Neural cell (in vitro differentiated cells): ENCODE results near the gene CELSR1. TPM values are rescaled to one million over a fixed set of nuclear protein-coding genes. Genes with fewer than 3 reads are reported as not detected.

Experiments used
- H2AFZ ChIP-seq: fragments of 200-600, 300-800 bp; sonication (generic), shearing (Covaris generic); 2 replicates; pipeline ENCODE4 v1.6.0; 2014; ENCODE audit warnings: low read depth, mild to moderate bottlenecking, antibody characterized with exemption, low read length, moderate library complexity
- H3F3A ChIP-seq: fragments of 200-600 bp; shearing (Covaris generic); 2 replicates; pipeline ENCODE4 v1.6.1; 2016; ENCODE audit warnings: mild to moderate bottlenecking, moderate library complexity, mixed read lengths, antibody characterized with exemption, low read length; ENCODE audit not compliant: insufficient read depth, poor library complexity, severe bottlenecking
- H3K27ac ChIP-seq: fragments of 200-600, 300-800 bp; sonication (generic), shearing (Covaris generic); 2 replicates; pipeline ENCODE4 v1.5.1; 2014; ENCODE audit warnings: mild to moderate bottlenecking, low read length, moderate library complexity
- H3K27me3 ChIP-seq: fragments of 300-800, 200-600 bp; sonication (generic), shearing (Covaris generic); 2 replicates; pipeline ENCODE4 v1.6.0; 2014; ENCODE audit warnings: mild to moderate bottlenecking, low read depth, low read length, moderate library complexity; ENCODE audit not compliant: insufficient read depth
- H3K36me3 ChIP-seq: fragments of 300-800, 200-600 bp; sonication (generic), shearing (Covaris generic); 2 replicates; pipeline ENCODE4 v1.5.1; 2014; ENCODE audit warnings: mild to moderate bottlenecking, antibody characterized with exemption, low read length, moderate library complexity; ENCODE audit not compliant: insufficient read depth
- H3K4me2 ChIP-seq: fragments of 300-800, 200-600 bp; sonication (generic), shearing (Covaris generic); 2 replicates; pipeline ENCODE4 v1.6.0; 2014; ENCODE audit warnings: mild to moderate bottlenecking, low read length
- H3K4me3 ChIP-seq: fragments of 300-800, 200-600 bp; sonication (generic), shearing (Covaris generic); 2 replicates; pipeline ENCODE4 v1.5.1; 2014; ENCODE audit warnings: mild to moderate bottlenecking, low read length, moderate library complexity
- H3K79me2 ChIP-seq: fragments of 200-600 bp; shearing (Covaris generic); replicated peaks from 2 replicates; pipeline ENCODE4 v1.6.0; 2014; ENCODE audit warnings: mild to moderate bottlenecking, low read length, moderate library complexity; ENCODE audit not compliant: insufficient read depth
- H3K9ac ChIP-seq: fragments of 300-800, 200-600 bp; sonication (generic), shearing (Covaris generic); 2 replicates; pipeline ENCODE4 v1.6.1; 2016; ENCODE audit warnings: mild to moderate bottlenecking, low read length, mixed read lengths
- H3K9me2 ChIP-seq: fragments of 200-600 bp; shearing (Covaris generic); 2 replicates; pipeline ENCODE4 v1.6.1; 2016; ENCODE audit warnings: mild to moderate bottlenecking, low read length, mixed read lengths; ENCODE audit not compliant: insufficient read depth
- H3K9me3 ChIP-seq: fragments of 200-600, 300-800 bp; sonication (generic), shearing (Covaris generic); 2 replicates; pipeline ENCODE4 v1.6.1; 2016; ENCODE audit warnings: mild to moderate bottlenecking, mixed run types, low read length, moderate library complexity, mixed read lengths
- H4K20me1 ChIP-seq: fragments of 200-600 bp; shearing (Covaris generic); 2 replicates; pipeline ENCODE4 v1.6.1; 2016; ENCODE audit warnings: mild to moderate bottlenecking, mixed run types; ENCODE audit not compliant: insufficient read depth
- EP300 ChIP-seq: fragments of 450-650 bp; conservative IDR thresholded peaks from 2 replicates; pipeline ENCODE4 v1.6.1; 2014; ENCODE audit warnings: antibody characterized with exemption, mild to moderate bottlenecking, moderate library complexity; ENCODE audit not compliant: poor library complexity, severe bottlenecking
- EZH2 ChIP-seq: fragments of 200-600, 300-800 bp; shearing (Covaris generic), sonication (generic); IDR thresholded peaks from 2 replicates; pipeline ENCODE4 v1.6.1; 2014; ENCODE audit warnings: antibody characterized with exemption, low read length, borderline replicate concordance, mild to moderate bottlenecking; ENCODE audit not compliant: insufficient read depth, poor library complexity, severe bottlenecking
- MXI1 ChIP-seq: fragments of 450-650 bp; conservative IDR thresholded peaks from 2 replicates; pipeline ENCODE4 v1.6.1; 2014; ENCODE audit warnings: antibody characterized with exemption, mild to moderate bottlenecking; ENCODE audit not compliant: poor library complexity, severe bottlenecking
- POLR2AphosphoS5 ChIP-seq: IDR thresholded peaks from 2 replicates; pipeline ENCODE4 v1.6.1; 2012
- RAD21 ChIP-seq: fragments of 450-650 bp; conservative IDR thresholded peaks from 2 replicates; pipeline ENCODE4 v1.6.1; 2014; ENCODE audit warnings: antibody characterized with exemption, mild to moderate bottlenecking, moderate library complexity
- SMC3 ChIP-seq: fragments of 450-650 bp; conservative IDR thresholded peaks from 2 replicates; pipeline ENCODE4 v1.6.1; 2014; ENCODE audit warnings: antibody characterized with exemption, mild to moderate bottlenecking, moderate library complexity; ENCODE audit not compliant: poor library complexity
- TAF1 ChIP-seq: IDR thresholded peaks from 2 replicates; pipeline ENCODE4 v1.6.1; 2012; ENCODE audit warnings: low read depth
- polyA plus RNA-seq: library from polyadenylated mRNA; depleted of rRNA; stranded (reverse); fragments of >200 nt; gene quantifications from 2 replicates; pipeline ENCODE4 v1.2.3, GENCODE V29; 2014
- TF ChIP-seq, protein P1 (sequence below): IDR thresholded peaks from 2 replicates; pipeline ENCODE4 v1.6.1; 2012; ENCODE audit warnings: borderline replicate concordance
- TF ChIP-seq, protein P2 (sequence below): fragments of 450-650 bp; IDR thresholded peaks from 2 replicates; pipeline ENCODE4 v1.5.1; 2014; ENCODE audit warnings: antibody characterized with exemption, mild to moderate bottlenecking, moderate library complexity; ENCODE audit not compliant: poor library complexity, severe bottlenecking

The CELSR1 gene
- polyA plus RNA-seq, 1 donor from 2014 or later, result 0.14 TPM

DNA sequence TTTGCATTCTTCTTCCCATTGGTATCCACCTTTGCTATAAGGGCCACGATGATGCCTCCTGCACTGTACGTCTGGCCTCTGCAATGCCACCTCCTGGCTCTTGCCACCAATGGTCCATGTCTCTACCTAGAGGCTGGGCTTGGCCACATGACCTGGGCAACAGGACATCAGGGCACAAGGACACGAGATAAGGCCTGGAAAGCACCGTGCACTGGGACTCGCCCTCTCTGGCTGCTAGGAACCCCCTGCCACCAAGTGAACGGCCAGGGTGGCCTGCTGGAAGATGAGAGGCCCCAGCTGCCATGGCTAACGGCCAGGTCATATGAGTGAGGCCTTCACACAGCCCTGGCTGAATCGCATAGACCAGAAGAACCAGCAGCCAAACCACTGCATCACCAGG lies 114.5 kb downstream of the CELSR1 start:
- no peaks in the 10 kb centered on the region for H3K36me3 ChIP-seq
- H2AFZ ChIP-seq, result no peak overlapping the region
- no peak for TF ChIP-seq TAF1
- TF ChIP-seq EZH2, result no peak
- no peak for TF ChIP-seq RAD21
- TF ChIP-seq, protein P1, sequence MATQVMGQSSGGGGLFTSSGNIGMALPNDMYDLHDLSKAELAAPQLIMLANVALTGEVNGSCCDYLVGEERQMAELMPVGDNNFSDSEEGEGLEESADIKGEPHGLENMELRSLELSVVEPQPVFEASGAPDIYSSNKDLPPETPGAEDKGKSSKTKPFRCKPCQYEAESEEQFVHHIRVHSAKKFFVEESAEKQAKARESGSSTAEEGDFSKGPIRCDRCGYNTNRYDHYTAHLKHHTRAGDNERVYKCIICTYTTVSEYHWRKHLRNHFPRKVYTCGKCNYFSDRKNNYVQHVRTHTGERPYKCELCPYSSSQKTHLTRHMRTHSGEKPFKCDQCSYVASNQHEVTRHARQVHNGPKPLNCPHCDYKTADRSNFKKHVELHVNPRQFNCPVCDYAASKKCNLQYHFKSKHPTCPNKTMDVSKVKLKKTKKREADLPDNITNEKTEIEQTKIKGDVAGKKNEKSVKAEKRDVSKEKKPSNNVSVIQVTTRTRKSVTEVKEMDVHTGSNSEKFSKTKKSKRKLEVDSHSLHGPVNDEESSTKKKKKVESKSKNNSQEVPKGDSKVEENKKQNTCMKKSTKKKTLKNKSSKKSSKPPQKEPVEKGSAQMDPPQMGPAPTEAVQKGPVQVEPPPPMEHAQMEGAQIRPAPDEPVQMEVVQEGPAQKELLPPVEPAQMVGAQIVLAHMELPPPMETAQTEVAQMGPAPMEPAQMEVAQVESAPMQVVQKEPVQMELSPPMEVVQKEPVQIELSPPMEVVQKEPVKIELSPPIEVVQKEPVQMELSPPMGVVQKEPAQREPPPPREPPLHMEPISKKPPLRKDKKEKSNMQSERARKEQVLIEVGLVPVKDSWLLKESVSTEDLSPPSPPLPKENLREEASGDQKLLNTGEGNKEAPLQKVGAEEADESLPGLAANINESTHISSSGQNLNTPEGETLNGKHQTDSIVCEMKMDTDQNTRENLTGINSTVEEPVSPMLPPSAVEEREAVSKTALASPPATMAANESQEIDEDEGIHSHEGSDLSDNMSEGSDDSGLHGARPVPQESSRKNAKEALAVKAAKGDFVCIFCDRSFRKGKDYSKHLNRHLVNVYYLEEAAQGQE, result no peak
- TF ChIP-seq POLR2AphosphoS5, result no peak
- TF ChIP-seq, protein P2, sequence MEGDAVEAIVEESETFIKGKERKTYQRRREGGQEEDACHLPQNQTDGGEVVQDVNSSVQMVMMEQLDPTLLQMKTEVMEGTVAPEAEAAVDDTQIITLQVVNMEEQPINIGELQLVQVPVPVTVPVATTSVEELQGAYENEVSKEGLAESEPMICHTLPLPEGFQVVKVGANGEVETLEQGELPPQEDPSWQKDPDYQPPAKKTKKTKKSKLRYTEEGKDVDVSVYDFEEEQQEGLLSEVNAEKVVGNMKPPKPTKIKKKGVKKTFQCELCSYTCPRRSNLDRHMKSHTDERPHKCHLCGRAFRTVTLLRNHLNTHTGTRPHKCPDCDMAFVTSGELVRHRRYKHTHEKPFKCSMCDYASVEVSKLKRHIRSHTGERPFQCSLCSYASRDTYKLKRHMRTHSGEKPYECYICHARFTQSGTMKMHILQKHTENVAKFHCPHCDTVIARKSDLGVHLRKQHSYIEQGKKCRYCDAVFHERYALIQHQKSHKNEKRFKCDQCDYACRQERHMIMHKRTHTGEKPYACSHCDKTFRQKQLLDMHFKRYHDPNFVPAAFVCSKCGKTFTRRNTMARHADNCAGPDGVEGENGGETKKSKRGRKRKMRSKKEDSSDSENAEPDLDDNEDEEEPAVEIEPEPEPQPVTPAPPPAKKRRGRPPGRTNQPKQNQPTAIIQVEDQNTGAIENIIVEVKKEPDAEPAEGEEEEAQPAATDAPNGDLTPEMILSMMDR, result no peak
- no peak for TF ChIP-seq SMC3
- TF ChIP-seq EP300, result no peak
- no peak for TF ChIP-seq MXI1
- H3K27ac ChIP-seq, result no peak overlapping the region
- H3K9me2 ChIP-seq, result no peaks in the 10 kb centered on the region
- no peaks in the 10 kb centered on the region for H3K79me2 ChIP-seq
- no peaks in the 10 kb centered on the region for H3K27me3 ChIP-seq
- no peaks in the 10 kb centered on the region for H3K9me3 ChIP-seq
- H3F3A ChIP-seq, result no peaks in the 10 kb centered on the region
- no peak overlapping the region for H3K4me2 ChIP-seq
- no peaks in the 10 kb centered on the region for H4K20me1 ChIP-seq
- no peak overlapping the region for H3K4me3 ChIP-seq
- no peak overlapping the region for H3K9ac ChIP-seq

DNA sequence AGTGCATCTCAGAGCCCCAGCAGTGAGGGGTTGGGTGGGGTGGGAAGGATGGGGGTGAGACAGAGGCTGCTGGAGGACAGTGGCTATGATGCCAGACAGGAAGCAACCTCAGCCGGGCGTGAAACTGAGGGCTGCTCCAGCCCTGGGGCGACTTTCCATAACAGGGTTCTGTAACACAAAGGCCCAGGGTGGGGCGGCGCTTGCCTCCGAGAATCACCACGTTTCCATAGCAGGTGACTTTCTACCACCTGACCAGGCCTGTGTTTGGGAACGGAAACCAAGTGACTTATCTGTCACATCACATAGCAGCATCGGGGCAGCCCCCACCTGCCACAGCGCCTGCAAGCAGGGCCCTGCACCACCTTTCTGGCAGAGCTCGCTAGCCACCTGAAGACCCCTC lies 116.2 kb downstream of the CELSR1 start:
- Histone ChIP-seq H3F3A (no peaks in the 10 kb centered on the region), H3K4me2 (no peak overlapping the region), H2AFZ (no peak overlapping the region), H3K9me3 (no peaks in the 10 kb centered on the region), H3K9ac (no peak overlapping the region), H3K4me3 (no peak overlapping the region), H3K27me3 (no peaks in the 10 kb centered on the region), H4K20me1 (no peaks in the 10 kb centered on the region), H3K27ac (no peak overlapping the region), H3K9me2 (no peaks in the 10 kb centered on the region), H3K36me3 (no peaks in the 10 kb centered on the region), H3K79me2 (no peaks in the 10 kb centered on the region)
- no peak for TF ChIP-seq TAF1
- TF ChIP-seq POLR2AphosphoS5, result no peak
- TF ChIP-seq, protein P2, result no peak
- no peak for TF ChIP-seq RAD21
